ENCODE results near the gene PCDHGA1. TPM values are rescaled to one million over a fixed set of nuclear protein-coding genes. Genes with fewer than 3 reads are reported as not detected.

The PCDHGA1 gene
- total RNA-seq, 1 donor from 2014 or later = 0.54 TPM

DNA sequence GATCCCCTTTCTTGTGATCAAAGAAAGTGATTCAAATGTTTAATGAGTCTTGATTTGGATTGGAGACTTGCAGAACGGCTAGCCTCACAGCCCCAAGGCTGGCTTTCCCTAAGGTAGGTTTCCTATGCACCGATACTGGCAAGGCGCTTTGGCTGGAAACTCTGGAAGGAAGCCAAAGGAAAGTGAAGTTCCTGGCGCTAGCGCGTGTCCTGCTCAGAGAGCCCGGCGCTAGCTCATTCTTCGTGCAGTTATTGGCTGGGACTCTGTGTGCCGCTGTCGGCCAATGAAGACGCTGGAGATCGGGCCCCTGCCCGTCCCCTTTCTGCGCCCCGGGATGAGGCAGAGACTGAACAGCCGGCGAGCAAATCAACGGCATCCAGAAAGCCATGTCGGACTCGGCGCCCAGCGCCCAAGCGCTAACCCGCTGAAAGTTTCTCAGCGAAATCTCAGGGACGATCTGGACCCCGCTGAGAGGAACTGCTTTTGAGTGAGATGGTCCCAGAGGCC is 145.4 kb downstream of the PCDHGA1 start, which contains the start of gene PCDHGC3:
Gene PCDHGC3 (plus strand): TSS at position 342 of the 507 bp plus-strand sequence. CDS start 151 bp downstream, at position 493.
- peak within 1 kb of the TSS; percentile 96 for H3K27ac Mint-ChIP-seq (ENCODE audit: unreplicated experiment)
- H3K9me3 Mint-ChIP-seq = no peaks in the 10 kb centered on the region
- peaks cover 52% of the 10 kb centered on the region for H3K4me1 Mint-ChIP-seq

DNA sequence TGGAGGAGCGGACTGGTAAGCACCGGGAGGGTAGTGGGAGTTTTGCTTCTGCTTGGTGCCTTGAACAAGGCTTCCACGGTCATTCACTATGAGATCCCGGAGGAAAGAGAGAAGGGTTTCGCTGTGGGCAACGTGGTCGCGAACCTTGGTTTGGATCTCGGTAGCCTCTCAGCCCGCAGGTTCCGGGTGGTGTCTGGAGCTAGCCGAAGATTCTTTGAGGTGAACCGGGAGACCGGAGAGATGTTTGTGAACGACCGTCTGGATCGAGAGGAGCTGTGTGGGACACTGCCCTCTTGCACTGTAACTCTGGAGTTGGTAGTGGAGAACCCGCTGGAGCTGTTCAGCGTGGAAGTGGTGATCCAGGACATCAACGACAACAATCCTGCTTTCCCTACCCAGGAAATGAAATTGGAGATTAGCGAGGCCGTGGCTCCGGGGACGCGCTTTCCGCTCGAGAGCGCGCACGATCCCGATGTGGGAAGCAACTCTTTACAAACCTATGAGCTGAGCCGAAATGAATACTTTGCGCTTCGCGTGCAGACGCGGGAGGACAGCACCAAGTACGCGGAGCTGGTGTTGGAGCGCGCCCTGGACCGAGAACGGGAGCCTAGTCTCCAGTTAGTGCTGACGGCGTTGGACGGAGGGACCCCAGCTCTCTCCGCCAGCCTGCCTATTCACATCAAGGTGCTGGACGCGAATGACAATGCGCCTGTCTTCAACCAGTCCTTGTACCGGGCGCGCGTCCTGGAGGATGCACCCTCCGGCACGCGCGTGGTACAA is 146.0 kb downstream of the PCDHGA1 start:
- DNase-seq (ENCODE audit: low read depth, low spot score) = peak; percentile 41
- H3K4me1 Mint-ChIP-seq = peaks cover 58% of the 10 kb centered on the region
- H3K27me3 Mint-ChIP-seq (ENCODE audit: low read depth) = no peaks in the 10 kb centered on the region
- H3K27ac Mint-ChIP-seq (ENCODE audit: unreplicated experiment) = peak overlapping the region; percentile 96
- no peaks in the 10 kb centered on the region for H3K9me3 Mint-ChIP-seq
- TF ChIP-seq, protein P1, sequence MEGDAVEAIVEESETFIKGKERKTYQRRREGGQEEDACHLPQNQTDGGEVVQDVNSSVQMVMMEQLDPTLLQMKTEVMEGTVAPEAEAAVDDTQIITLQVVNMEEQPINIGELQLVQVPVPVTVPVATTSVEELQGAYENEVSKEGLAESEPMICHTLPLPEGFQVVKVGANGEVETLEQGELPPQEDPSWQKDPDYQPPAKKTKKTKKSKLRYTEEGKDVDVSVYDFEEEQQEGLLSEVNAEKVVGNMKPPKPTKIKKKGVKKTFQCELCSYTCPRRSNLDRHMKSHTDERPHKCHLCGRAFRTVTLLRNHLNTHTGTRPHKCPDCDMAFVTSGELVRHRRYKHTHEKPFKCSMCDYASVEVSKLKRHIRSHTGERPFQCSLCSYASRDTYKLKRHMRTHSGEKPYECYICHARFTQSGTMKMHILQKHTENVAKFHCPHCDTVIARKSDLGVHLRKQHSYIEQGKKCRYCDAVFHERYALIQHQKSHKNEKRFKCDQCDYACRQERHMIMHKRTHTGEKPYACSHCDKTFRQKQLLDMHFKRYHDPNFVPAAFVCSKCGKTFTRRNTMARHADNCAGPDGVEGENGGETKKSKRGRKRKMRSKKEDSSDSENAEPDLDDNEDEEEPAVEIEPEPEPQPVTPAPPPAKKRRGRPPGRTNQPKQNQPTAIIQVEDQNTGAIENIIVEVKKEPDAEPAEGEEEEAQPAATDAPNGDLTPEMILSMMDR (conservative IDR thresholded peaks at IDR 0.05) = no peak
- H3K36me3 Mint-ChIP-seq (ENCODE audit: low read depth) = peaks cover 39% of the 10 kb centered on the region
- H3K4me3 Mint-ChIP-seq = peak overlapping the region; percentile 99

More for the DNA sequence above, 145.4 kb downstream of the PCDHGA1 start, which contains the start of gene PCDHGC3:
- TF ChIP-seq, protein P1 (conservative IDR thresholded peaks at IDR 0.05) = no peak
- Mint-ChIP-seq H3K36me3 (ENCODE audit: low read depth) (peaks cover 34% of the 10 kb centered on the region), H3K4me3 (peak within 1 kb of the TSS; percentile 99), H3K27me3 (ENCODE audit: low read depth) (no peaks in the 10 kb centered on the region)
- peak; percentile 72 for DNase-seq (ENCODE audit: low read depth, low spot score)

DNA sequence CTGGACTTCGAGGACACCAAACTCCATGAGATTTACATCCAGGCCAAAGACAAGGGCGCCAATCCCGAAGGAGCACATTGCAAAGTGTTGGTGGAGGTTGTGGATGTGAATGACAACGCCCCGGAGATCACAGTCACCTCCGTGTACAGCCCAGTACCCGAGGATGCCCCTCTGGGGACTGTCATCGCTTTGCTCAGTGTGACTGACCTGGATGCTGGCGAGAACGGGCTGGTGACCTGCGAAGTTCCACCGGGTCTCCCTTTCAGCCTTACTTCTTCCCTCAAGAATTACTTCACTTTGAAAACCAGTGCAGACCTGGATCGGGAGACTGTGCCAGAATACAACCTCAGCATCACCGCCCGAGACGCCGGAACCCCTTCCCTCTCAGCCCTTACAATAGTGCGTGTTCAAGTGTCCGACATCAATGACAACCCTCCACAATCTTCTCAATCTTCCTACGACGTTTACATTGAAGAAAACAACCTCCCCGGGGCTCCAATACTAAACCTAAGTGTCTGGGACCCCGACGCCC is 146.8 kb downstream of the PCDHGA1 start:
- TF ChIP-seq, protein P1 (conservative IDR thresholded peaks at IDR 0.05) = no peak
- no peak overlapping the region for H3K27ac Mint-ChIP-seq (ENCODE audit: unreplicated experiment)
- H3K4me1 Mint-ChIP-seq = peaks cover 60% of the 10 kb centered on the region
- peaks cover 39% of the 10 kb centered on the region for H3K36me3 Mint-ChIP-seq (ENCODE audit: low read depth)
- DNase-seq (ENCODE audit: low read depth, low spot score) = no peak
- peak overlapping the region; percentile 99 for H3K4me3 Mint-ChIP-seq
- no peaks in the 10 kb centered on the region for H3K27me3 Mint-ChIP-seq (ENCODE audit: low read depth)
- H3K9me3 Mint-ChIP-seq = no peaks in the 10 kb centered on the region

DNA sequence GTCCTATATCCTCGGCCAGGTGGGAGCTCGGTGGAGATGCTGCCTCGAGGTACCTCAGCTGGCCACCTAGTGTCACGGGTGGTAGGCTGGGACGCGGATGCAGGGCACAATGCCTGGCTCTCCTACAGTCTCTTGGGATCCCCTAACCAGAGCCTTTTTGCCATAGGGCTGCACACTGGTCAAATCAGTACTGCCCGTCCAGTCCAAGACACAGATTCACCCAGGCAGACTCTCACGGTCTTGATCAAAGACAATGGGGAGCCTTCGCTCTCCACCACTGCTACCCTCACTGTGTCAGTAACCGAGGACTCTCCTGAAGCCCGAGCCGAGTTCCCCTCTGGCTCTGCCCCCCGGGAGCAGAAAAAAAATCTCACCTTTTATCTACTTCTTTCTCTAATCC is 147.5 kb downstream of the PCDHGA1 start:
- Mint-ChIP-seq H3K27me3 (ENCODE audit: low read depth) (no peaks in the 10 kb centered on the region), H3K4me3 (peak overlapping the region; percentile 99), H3K4me1 (peaks cover 66% of the 10 kb centered on the region), H3K9me3 (no peaks in the 10 kb centered on the region), H3K36me3 (ENCODE audit: low read depth) (peaks cover 39% of the 10 kb centered on the region), H3K27ac (ENCODE audit: unreplicated experiment) (no peak overlapping the region)
- DNase-seq (ENCODE audit: low read depth, low spot score) = no peak
- TF ChIP-seq, protein P1 (conservative IDR thresholded peaks at IDR 0.05) = no peak

DNA sequence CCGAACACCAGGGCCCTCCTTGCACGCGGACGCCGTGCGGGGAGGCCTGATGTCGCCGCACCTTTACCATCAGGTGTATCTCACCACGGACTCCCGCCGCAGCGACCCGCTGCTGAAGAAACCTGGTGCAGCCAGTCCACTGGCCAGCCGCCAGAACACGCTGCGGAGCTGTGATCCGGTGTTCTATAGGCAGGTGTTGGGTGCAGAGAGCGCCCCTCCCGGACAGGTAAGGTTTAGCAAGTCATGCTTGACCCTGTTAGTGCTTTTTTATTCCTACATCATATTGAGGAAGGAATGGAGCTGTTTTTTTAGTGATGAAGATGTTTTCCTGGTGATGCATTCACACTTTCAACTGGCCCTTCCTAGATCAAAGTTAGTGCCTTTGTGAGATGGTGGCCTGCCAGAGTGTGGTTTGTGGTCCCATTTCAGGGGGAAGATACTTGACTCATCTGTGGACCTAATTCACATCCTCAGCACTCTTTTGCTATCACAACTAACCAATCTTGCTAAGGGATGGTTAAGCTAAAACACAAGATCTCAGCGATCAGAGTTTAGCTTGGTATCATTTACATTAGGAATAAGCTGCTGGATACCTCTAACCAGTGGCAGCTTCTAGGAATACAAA is 148.1 kb downstream of the PCDHGA1 start:
- no peaks in the 10 kb centered on the region for H3K9me3 Mint-ChIP-seq
- H3K36me3 Mint-ChIP-seq (ENCODE audit: low read depth) = peaks cover 39% of the 10 kb centered on the region
- no peaks in the 10 kb centered on the region for H3K27me3 Mint-ChIP-seq (ENCODE audit: low read depth)
- H3K4me3 Mint-ChIP-seq = peak overlapping the region; percentile 99
- no peak overlapping the region for H3K27ac Mint-ChIP-seq (ENCODE audit: unreplicated experiment)
- no peak for DNase-seq (ENCODE audit: low read depth, low spot score)
- H3K4me1 Mint-ChIP-seq = peaks cover 72% of the 10 kb centered on the region
- TF ChIP-seq, protein P1 (conservative IDR thresholded peaks at IDR 0.05) = peak; percentile 57
